Mesodermal cell (in vitro differentiated cells): ENCODE results near the gene NMNAT3.

Experiments used
- H3K27ac ChIP-seq: 2 replicates; pipeline ENCODE4 v1.7.0; 2013; ENCODE audit warnings: mild to moderate bottlenecking, low read depth, low read length, moderate library complexity; ENCODE audit not compliant: severe bottlenecking
- H3K36me3 ChIP-seq: 2 replicates; pipeline ENCODE4 v1.7.1; 2013; ENCODE audit warnings: mild to moderate bottlenecking, low read length, moderate library complexity; ENCODE audit not compliant: control insufficient read depth, insufficient read depth
- H3K4me1 ChIP-seq: one replicate; pipeline ENCODE4 v1.7.1; 2013; ENCODE audit warnings: mild to moderate bottlenecking, low read length; ENCODE audit not compliant: insufficient read depth, control insufficient read depth, poor library complexity, severe bottlenecking
- H3K4me3 ChIP-seq: 2 replicates; pipeline ENCODE4 v1.7.0; 2013; ENCODE audit warnings: low read length, control low read depth, mild to moderate bottlenecking; ENCODE audit not compliant: insufficient read depth, poor library complexity, severe bottlenecking; ENCODE audit errors: extremely low read depth
- H3K9me3 ChIP-seq: 2 replicates; pipeline ENCODE4 v1.7.1; 2013; ENCODE audit warnings: mild to moderate bottlenecking, low read length, moderate library complexity; ENCODE audit not compliant: control insufficient read depth
- WGBS, 2 experiments: methylation state at CpG; one replicate each; pipeline ENCODE4 v1.1.5; 2013; ENCODE audit warnings: missing lambda C conversion rate in 2 of 2; ENCODE audit not compliant: insufficient coverage in 2 of 2; 5-methylcytosine and 5-hydroxymethylcytosine counted together

Gene NMNAT3

DNA sequence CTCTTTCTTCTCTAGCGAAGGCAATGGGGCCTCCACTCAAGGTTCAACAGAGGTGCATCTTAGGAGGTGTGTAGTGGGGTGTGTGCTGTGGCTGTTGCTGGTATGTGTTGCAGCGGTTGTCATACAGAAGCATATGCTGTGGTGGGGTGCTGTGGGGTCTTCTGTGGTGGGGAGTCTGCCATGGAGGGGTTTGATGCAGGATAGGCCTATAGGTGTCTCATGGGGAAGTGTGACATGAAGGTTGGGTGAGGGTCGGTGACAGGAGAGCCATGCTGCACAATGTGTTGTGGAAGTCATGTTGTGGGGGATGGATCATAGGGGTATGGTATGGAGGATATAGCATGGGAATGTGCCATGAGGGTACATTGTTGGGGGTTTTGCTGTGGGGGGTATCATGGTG is 20.3 kb downstream of the NMNAT3 start:
- 93 to 100% methylated on average over 2 of the region's 3 CpGs for WGBS, 2 experiments
- H3K4me1 ChIP-seq, result no peaks in the 10 kb centered on the region

DNA sequence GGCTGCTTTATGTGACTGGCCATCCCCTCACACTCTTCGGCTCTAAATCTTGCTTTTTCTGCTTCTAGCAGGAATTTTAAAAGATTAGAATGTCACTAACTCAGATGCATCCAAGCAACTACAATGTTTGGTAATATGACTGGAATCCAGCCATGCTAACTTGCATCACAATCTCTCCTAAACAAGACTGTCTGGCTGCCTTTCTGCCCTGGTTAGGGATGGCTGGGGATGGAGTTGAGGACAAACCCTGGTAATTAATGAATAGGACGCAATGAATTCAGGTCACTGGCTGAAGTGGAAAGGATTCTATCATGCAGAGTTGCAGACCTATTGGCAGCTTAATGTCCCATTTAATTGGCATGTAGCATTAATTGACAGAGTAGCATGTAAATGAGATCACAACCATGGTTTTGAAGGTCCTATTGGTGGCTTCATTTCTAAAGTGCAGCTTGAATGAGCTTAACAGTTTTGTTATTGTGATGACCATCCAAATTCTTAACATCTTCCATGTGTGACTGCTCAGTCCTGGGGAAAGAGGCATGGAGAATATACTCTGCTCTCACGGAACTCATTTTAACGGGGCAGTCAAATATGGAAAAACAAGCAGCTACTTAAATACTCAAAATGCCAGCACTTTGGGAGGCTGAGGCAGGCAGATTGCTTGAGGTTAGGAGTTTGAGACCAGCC is 21.7 kb downstream of the NMNAT3 start:
- Histone ChIP-seq H3K4me3 (no peak overlapping the region), H3K27ac (no peak overlapping the region), H3K9me3 (no peaks in the 10 kb centered on the region), H3K36me3 (no peaks in the 10 kb centered on the region), H3K4me1 (no peaks in the 10 kb centered on the region)
- 90% methylated on average over 3 of the region's 4 CpGs for WGBS, 2 experiments

More for the DNA sequence above, 20.3 kb downstream of the NMNAT3 start:
- no peaks in the 10 kb centered on the region for H3K36me3 ChIP-seq
- no peak overlapping the region for H3K4me3 ChIP-seq
- no peak overlapping the region for H3K27ac ChIP-seq
- H3K9me3 ChIP-seq, result no peaks in the 10 kb centered on the region

DNA sequence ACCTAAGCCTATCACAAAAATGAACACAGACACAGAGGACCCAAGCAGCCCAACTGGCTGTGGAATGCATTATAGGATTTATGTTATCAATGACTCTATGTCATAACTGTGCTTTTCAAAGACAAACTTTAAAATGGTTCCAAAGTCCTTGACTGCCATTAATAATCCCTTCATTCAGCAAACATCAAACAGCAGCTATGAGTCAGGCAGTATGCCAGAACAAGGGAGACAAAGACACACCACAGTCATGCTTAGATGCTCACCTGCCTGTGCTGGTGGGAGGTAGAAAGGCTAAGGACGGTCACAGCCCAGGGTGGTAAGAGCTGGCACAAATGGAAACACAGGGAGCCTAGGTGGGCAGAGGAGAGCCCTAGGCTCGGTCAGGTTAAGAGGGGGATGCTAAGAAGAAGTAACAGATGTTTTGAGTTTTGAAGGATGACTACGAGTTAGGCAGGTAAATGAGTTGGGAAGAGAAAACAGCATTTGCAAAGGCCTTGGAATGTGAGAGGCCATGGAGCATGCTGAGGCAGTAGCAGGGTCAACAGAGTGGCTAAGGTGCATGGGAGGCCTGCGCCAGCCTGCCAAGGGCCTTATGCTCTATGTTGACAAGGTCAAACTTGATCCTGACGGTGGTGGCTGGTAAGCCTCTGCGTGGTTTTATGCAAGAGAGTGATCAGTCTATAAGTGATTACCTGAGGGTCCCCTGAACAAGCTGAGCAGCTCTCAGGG is 23.0 kb downstream of the NMNAT3 start:
- Histone ChIP-seq H3K36me3 (no peaks in the 10 kb centered on the region), H3K4me1 (no peaks in the 10 kb centered on the region), H3K9me3 (no peaks in the 10 kb centered on the region), H3K27ac (no peak overlapping the region), H3K4me3 (no peak overlapping the region)
- WGBS, 2 experiments, result 69 to 80% methylated on average over 5 to 6 of the region's 6 CpGs

DNA sequence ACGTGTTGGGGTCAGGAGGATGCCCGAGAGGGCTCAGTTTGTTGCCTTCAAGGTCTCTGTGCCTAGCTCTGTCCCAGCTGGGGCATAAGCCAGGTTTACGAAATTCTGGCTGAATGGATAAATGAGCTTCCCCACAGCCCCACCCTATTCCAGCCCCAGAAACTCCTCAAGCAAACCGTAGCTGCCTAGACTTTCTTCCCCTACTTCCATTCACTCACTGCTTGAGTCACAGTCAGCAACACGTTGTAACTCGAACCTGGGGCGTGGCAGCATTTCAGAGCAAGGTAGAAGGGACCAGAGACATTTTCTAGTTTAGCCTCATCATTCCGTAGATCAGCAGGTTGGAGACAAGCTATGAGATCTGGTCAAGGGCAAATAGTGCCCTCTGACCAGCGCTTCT is 24.2 kb downstream of the NMNAT3 start:
- Histone ChIP-seq H3K36me3 (no peaks in the 10 kb centered on the region), H3K4me1 (no peaks in the 10 kb centered on the region), H3K9me3 (no peaks in the 10 kb centered on the region), H3K4me3 (no peak overlapping the region), H3K27ac (no peak overlapping the region)
- WGBS, 2 experiments, result 69 to 73% methylated on average over 8 of the region's 9 CpGs

DNA sequence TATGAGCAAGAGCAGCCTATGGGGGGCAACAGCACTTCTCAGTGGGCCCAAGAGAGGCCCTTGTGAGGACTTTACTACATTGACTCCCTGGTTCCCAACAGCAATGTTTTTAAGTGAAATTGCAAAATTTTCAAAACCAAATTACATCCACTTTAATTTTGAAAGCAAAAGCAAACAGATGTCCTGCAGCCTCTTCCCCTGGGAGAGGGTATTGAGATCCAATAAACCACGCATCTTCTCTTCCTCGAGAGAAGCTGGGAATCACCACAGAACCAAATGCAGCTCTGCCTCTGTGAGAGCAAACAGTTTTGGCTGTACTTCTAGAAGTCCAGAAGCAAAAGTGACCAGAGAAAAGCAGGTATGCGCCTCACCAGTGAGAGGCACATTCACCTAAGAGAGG is 25.2 kb downstream of the NMNAT3 start:
- 92 to 94% methylated on average over 3 of the region's 3 CpGs for WGBS, 2 experiments
- no peak overlapping the region for H3K4me3 ChIP-seq
- H3K27ac ChIP-seq, result no peak overlapping the region
- no peaks in the 10 kb centered on the region for H3K4me1 ChIP-seq
- H3K36me3 ChIP-seq, result no peaks in the 10 kb centered on the region
- no peaks in the 10 kb centered on the region for H3K9me3 ChIP-seq

DNA sequence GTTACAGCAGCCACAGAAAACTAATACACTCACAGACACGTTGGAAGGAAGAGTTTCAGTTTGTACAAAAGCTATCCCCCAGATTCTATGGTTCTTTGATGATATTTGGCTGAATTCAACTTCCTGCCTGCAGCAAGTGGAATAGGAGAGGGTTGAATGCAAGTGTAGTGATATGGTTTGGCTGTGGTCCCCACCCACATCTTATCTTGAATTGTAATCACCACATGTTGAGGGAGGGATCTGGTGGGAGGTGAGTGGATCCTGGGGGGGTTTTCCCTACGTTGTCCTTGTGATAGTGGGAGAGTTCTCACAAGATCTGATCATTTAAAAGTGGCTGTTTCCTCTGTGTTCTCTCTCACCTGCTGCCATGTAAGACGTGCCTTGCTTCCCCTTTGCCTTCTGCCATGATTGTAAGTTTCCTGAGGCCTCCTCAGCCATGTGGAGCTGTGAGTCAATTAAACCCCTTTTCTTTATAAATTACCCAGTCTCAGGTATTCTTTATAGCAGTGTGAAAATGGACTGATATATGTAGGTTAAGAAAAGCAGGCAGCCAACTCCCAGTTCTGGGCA is 29.8 kb downstream of the NMNAT3 start:
- Histone ChIP-seq H3K36me3 (no peaks in the 10 kb centered on the region), H3K4me3 (no peak overlapping the region), H3K4me1 (no peaks in the 10 kb centered on the region), H3K27ac (no peak overlapping the region), H3K9me3 (no peaks in the 10 kb centered on the region)
- 80% methylated on average over 2 of the region's 3 CpGs; no CpG with 5 or more reads in 1 of the 2 experiments for WGBS, 2 experiments

DNA sequence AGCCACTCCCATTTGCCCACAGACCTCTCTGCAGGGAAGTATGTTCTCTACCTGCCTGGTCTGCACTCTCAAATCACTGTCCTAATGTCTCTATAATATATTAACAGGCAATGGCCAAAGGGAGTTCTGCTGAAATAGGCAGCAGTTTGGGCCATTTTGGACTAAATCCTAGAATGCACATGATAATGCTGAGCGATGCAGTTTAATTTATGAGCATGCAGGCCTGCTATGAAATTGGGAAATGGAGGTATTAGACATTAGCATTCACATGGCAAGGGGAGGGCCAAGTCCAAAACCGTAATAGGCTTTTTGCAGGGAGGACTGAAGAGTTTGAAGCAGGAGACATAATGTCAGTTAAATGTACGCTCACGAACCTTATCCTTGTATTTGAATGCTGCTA is 31.3 kb downstream of the NMNAT3 start:
- no peaks in the 10 kb centered on the region for H3K4me1 ChIP-seq
- H3K4me3 ChIP-seq, result no peak overlapping the region
- no peak overlapping the region for H3K27ac ChIP-seq
- WGBS, 2 experiments, result 94 to 96% methylated on average over 4 of the region's 4 CpGs
- no peaks in the 10 kb centered on the region for H3K9me3 ChIP-seq
- no peaks in the 10 kb centered on the region for H3K36me3 ChIP-seq

DNA sequence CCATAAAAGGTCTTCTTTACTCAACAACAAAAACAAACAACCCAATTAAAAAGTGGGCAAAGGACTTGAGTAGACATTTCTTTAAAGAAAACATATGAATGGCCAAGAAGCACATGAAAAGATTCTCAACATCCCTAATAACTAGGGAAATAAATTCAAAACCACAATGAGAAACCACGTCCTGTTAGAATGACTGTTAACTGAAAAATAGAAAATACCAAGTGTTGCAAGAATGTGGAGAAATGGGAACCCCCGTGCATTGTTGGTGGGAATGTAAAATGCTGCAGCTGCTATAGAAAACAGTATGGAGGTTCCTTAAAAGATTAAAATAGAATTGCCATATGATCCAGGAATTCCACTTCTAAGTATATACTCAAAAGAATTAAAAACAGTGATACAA is 34.8 kb downstream of the NMNAT3 start:
- no peaks in the 10 kb centered on the region for H3K4me1 ChIP-seq
- no peaks in the 10 kb centered on the region for H3K9me3 ChIP-seq
- H3K27ac ChIP-seq, result no peak overlapping the region
- no peaks in the 10 kb centered on the region for H3K36me3 ChIP-seq
- no peak overlapping the region for H3K4me3 ChIP-seq
- WGBS, 2 experiments, result 73 to 100% methylated on average over 2 of the region's 2 CpGs

DNA sequence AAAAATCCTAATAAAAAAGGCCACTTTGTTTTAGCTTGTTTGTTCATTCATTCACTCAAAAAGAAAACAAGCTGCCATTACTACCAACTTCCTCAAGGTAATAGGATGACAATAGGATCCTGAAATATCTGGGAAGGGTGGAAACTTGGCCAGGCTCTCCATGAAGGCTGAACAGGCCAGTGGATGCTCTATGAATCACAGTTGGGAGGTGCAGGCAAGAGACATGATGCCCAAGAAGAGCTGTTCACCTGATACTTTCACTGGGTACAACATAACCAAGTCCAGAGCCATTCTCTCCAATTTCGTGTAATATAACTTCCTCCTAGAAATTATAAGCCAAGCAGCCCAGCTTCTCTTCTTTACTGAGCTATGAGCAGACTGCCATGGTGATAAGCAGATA is 37.3 kb downstream of the NMNAT3 start:
- H3K4me1 ChIP-seq, result no peaks in the 10 kb centered on the region
- H3K9me3 ChIP-seq, result no peaks in the 10 kb centered on the region
- H3K27ac ChIP-seq, result no peak overlapping the region
- WGBS, 2 experiments, result no CpG with 5 or more reads among the region's 1 CpG
- H3K4me3 ChIP-seq, result no peak overlapping the region
- no peaks in the 10 kb centered on the region for H3K36me3 ChIP-seq

DNA sequence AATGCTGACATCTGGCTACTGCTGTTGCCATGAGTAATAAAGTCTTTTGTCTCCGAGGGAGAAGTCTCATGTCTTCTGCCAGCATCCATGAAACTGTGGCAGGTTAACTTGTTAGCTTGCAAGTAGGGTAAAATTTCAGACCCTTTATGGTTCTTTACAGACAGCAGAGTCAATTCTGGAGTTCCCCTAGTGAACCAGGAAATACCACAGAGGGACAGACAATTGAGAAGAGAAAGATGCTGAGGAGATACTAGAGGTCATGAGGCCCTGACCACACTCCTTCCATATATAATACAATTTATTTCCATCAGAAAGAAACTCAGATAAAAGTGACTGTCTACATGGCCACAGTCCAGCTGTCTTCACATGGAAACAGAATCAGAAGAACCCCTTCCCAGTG is 38.1 kb downstream of the NMNAT3 start:
- Histone ChIP-seq H3K9me3 (no peaks in the 10 kb centered on the region), H3K27ac (no peak overlapping the region), H3K4me1 (no peaks in the 10 kb centered on the region), H3K36me3 (no peaks in the 10 kb centered on the region), H3K4me3 (no peak overlapping the region)
- 71% methylated on average over 1 of the region's 1 CpG for WGBS, 2 experiments

DNA sequence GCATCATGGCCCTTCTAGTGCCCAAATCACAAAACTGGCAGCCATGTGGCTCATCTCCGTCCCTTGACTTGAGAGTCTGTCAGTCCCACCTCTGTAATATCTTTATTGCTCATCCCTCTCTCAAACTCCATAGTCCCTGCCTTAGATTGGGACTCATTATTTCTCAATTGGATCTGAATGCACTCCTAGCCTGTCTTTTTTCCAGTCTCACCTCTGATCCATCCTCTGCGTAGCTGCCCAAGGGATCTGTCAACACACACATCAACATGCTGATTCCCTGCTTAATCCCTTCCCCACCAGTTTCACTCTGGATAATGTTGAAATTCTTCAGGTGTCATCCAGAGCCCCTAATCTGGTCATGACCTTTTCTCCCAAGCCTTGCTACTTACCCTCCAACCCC is 39.3 kb downstream of the NMNAT3 start:
- WGBS, 2 experiments, result 83 to 93% methylated on average over 1 to 2 of the region's 2 CpGs
- Histone ChIP-seq H3K36me3 (no peaks in the 10 kb centered on the region), H3K4me1 (no peaks in the 10 kb centered on the region), H3K4me3 (no peak overlapping the region), H3K9me3 (no peaks in the 10 kb centered on the region), H3K27ac (no peak overlapping the region)
